NCI-H510A (cell line): ENCODE results near the gene B3GNT2.
A peak's percentile ranks its signal among the peaks of the same experiment; 100 is the strongest.
"Not testable (repeated sequence)": the region's sequence is repeated elsewhere in the genome, so short reads cannot be mapped to it uniquely, and the experiment has no call there.

Experiments used
- DNase-seq: peaks from one replicate; lab custom pipeline; 2025; lab: John Stamatoyannopoulos, UW

The B3GNT2 gene

DNA sequence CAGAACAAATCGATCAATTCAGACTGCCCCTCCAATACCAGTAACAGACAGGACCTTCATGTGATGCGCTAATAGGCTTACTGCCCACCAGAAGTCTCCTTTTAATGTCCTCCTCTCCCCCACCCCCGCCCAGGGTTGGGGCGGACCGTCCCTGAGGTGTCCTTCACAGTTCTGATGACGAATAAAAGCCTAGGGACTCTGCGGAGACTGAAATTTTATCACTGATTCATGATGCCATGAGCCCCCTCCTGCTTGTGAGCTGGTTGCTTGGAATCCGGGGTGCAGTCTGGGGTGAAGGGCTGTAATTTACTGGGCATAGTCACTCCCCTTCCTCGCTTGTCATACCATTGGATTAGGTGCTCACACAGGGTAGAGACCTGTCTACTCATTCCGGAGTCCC lies 42.3 kb downstream of the B3GNT2 start:
- DNase-seq, result no peak

DNA sequence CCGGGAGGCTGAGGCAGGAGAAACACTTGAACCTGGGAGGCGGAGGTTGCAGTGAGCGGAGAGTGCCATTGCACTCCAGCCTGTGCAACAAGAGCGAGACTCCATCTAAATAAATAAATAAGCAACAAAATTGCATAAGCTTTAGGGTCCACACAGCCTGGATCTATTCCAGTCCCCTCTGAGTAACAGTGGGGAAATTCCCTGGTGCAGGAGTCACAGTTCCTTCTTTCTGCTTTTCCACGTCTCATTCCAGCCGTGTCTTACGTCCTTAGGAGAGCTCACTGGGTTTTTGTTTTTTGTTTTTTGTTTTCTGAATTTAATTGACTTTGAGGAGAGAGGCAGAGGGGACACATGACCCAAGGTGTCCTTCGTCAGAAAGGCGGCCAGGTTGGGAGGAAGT lies 44.6 kb downstream of the B3GNT2 start:
- DNase-seq, result no peak

DNA sequence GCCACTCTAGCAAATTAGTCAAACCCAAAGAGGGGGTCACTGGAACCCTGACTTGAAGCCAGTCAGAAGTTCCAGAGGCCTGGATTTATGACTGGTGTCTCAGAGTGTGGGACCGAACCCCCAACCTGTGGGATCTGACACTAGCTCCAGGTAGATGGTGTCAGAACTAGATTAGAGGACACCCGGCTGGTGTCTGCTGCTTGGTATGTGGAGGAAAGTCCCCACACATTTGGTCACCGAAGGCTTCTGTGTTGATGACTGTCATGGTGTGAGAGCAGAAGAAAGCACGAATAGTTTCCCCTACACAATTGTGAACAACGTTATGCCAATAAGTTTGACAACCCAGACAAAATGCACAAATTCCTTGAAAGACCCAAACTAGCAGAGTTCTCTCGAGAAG lies 48.1 kb downstream of the B3GNT2 start:
- no peak for DNase-seq

DNA sequence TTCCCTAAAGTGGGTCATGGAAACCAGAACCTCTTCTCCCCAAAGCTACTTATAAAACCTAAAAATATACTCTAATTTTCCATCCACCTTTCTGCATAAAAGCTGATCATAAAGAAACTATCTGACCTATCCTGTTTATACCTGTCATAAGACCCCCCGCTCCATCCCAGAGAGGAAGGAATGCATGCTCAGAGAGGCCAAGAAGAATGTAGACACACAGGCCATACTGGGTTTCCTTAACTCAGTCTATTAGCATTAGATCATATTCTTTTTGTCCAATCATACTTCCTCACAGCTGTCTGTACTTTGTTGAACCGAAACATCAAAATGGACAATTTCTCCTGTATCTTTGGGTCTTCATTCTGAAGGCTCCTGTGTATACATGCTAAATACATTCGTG lies 52.3 kb downstream of the B3GNT2 start:
- no peak for DNase-seq

DNA sequence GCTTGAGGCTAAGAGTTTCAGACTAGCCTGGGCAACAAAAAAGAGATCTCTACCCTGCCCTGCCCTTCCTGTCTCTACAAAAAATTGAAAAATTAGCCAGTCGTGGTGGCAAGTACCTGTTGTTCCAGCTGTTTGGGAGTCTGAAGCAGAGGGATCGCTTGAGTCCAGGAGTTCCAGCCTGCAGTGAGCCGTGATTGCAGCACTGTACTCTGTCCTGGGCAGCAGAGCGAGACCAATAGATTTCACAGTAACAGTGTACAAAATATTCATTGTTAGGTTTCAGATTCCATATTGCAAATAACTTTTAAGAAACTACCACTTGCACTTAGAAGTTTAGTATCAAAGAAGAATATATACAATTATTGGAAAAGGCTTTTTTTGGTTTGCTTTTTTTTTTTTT lies 54.3 kb downstream of the B3GNT2 start:
- no peak for DNase-seq

DNA sequence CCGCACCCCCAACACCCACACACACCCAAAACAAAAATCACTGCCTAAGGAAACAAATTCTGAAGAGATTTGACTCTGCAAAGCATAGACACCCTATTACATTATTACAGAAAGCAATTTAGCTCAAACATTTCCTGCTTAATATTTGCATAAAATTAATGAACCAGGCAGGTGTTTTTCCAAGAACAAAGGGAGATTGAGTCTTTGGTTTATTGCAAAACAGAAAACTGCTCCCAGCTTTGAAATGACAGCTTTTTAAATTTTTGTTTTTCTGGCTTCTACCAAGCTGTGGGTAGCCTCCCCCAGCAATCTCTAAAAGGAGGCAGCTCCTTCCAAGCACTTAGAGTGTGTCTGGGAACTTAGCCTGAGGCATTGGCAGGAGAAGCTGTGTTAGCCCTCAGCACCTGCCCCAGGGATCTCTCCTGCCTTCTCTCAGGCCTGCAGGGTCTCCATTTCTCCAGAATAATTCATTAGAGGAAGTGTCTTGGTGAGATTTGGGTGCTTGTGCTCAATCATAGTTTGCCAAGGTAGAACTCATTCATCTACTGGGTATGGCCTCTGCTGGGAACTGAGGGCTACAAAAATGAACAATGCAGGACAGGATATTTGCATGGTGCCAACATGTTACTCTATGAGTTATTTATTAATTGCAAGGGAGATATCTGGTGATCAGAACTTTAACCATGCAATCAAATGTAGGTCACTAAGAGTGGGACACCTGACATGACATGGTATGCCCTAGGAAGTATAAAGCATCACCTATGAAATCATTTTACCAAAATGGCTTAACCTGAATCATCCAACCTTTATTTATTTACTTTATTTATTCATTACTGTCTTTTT lies 58.7 kb downstream of the B3GNT2 start:
- DNase-seq, result no peak

DNA sequence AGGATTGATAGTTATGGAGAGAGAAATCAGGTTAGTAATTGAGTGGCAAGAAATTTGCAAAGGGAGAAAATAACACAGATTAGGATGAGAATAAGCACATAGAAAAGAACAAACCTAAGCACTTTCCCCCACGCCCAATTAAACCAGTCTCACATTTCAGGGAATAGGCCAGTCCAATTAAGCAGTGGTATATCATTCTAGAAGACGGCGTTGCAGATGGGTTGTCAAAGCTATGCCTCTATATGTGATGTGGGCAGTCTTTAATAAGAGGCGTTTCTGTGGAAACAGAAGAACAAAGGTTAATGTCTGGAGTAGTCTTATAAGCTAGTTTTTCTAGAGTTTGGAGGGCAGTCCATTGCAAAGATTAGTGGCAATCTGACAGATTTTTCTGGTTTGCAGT lies 61.6 kb downstream of the B3GNT2 start:
- no peak for DNase-seq

DNA sequence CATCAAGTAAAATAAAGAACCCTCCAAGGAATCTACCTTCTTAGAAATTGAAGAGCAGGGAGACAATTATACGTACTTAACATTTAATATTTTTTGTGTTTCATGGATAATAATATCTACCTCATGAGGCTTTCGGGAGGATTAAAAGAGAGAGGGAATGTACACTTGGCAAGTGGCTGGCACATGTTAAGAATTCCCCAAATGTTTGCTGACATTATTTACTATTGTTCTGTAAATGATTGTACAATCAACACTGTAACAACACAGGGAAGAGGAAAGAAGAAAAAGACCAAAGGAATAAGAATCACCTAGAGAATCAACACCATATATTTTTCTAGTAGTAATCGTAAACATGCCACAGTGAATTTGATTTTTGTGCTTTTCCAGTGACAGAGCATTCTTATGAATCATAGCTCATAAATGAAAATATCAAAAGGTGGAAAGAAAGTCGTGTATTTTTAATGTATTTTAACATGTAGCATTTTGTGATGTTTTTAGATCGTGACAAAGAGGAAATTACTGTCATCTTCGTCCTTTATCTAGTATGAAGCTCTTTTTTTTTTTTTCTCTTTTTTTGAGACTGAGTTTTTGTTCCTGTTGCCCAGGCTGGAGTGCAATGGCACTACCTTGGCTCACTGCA lies 67.3 kb downstream of the B3GNT2 start:
- DNase-seq, result no peak

DNA sequence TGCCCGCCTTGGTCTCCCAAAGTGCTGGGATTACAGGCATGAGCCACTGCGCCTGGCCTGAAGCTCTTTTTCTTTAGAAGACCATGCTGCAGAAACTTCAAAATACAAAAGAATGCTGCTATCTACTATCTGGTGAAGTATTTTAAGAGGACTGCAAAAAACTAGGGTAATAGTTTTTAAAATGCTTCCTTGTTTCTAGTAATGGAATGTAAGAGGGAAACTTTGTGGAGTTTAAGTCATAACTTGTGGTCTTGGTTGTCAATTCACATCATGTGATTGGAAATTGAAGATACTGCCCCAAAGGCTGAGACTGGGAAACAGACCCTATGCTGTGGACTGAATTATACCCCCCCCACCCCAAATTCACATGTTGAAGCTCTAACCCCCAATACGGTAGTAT lies 68.3 kb downstream of the B3GNT2 start:
- no peak for DNase-seq

DNA sequence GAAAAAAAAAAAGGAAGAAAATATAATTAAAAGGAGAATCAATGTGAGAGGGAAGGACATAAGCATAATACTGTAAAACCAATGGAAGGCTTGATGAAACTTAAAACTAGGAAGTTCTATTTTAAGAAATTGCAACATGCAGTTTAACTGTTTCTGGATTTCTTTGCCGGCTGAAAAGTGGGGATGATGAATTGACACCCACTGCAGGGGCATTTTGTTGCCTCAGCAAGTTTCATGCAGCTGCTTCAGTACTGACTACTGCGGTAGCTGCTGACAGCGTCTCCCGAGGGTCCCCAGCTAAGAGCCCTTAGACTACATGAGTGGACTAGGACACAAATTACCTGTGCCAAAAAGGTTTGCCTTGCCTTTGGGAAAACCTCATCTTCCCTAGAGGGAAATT lies 69.2 kb downstream of the B3GNT2 start:
- DNase-seq, result no peak

DNA sequence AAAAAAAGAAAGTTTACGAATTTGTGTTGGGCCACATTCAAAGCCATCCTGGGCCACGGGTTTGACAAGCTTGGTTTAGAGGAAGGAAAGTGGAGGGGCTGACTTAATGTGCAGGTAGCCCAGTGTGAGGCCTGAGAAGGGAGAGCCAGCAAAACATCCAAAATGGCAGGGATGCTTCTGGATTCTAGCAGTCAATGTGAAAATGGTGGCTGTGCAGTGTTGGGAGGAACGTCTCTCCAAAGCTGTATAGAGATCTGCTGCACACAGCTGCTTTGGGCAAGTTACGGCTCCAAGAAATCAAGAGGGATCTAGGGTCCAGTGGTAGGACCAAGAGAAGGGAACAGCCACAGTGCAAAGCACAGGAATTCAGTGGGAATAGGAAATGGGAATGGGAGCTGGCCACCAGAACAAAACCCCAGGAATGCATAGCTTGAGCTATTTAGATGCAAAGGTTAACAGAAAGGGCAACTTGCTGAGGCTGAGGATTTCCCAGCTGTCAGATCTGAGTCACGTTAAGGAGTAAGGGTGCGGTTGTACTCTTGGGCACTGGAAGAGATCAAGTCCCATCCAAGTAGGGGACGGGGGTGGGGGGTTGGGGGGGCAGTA lies 70.6 kb downstream of the B3GNT2 start:
- no peak for DNase-seq

DNA sequence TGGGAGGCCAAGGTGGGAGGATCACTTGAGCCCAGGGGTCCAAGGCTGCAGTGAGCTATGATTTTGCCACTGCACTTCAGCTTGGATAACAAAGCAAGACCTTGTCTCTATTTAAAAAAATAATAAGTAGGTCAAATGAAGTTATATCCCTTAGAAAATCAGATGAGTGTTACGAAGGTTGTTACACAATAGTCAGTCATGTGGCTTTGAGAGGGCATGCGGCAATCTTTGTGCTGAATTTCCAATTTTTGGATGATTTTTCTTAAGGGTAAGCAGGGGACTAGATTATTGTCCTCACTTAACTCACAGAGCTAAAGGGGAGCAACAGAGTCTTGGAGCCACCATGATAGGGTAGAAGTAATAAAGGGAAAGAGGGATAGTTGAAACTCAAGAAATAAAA lies 71.8 kb downstream of the B3GNT2 start:
- DNase-seq, result no peak

DNA sequence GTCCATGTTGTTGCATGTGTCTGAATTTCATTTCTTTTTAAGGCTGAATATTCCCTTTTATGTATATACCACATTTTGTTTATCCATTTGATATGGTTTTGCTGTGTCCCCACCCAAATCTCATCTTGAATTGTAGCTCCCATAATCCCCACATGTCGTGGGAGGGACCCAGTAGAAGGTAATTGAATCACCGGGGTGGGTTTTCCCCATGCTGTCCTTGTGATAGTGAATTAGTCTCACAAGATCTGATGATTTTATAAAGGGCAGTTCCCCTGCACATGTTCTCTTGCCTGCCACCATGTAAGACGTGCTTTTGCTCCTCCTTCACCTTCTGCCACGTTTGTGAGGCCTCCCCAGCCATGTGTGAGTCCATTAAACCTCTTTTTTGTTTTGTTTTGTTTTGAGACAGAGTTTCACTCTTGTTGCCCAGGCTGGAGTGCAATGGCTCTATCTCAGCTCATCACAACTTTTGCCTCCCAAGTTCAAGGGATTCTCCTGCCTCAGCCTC lies 72.8 kb downstream of the B3GNT2 start:
- DNase-seq, result not testable (repeated sequence)

DNA sequence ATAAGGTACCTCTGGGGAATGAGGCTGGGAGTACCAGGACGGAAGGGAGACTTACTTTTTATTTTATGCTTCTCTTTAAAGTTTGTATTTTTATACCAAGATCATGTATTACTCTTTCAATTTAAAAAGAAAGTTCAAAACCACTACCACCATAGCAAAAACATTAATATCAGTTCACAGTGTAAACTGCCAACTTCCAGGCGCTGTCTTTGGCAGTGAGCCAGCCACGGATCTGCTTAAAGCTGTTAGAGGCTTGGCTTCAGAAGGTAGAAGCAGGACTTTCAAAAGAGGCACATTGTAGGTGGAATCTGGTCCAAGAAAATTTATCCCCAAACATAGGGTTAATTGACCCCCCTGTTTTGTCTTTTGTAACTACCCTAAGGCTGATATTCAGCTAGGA lies 74.8 kb downstream of the B3GNT2 start:
- DNase-seq, result peak; percentile 15
